GM19438 (cell line): ENCODE data around the gene DCDC1.
"Not testable (repeated sequence)": the region's sequence is repeated elsewhere in the genome, so short reads cannot be mapped to it uniquely, and the experiment has no call there.

Experiments used
- ATAC-seq: cut with Tn5 transposase; IDR thresholded peaks from one replicate; pipeline ENCODE4 v1.9.1; 2021; ENCODE audit warnings: low read depth; ENCODE audit not compliant: unreplicated experiment

The DCDC1 gene

GRCh38 chr11:31337806-31338205, 31.7 kb downstream of the DCDC1 start:
- no peak for ATAC-seq

- no peak for ATAC-seq
Observed at GRCh38 chr11:31328697-31329096, 40.8 kb downstream of the DCDC1 start.

- no peak for ATAC-seq
Observed at GRCh38 chr11:31327417-31327816, 42.1 kb downstream of the DCDC1 start.

DNA sequence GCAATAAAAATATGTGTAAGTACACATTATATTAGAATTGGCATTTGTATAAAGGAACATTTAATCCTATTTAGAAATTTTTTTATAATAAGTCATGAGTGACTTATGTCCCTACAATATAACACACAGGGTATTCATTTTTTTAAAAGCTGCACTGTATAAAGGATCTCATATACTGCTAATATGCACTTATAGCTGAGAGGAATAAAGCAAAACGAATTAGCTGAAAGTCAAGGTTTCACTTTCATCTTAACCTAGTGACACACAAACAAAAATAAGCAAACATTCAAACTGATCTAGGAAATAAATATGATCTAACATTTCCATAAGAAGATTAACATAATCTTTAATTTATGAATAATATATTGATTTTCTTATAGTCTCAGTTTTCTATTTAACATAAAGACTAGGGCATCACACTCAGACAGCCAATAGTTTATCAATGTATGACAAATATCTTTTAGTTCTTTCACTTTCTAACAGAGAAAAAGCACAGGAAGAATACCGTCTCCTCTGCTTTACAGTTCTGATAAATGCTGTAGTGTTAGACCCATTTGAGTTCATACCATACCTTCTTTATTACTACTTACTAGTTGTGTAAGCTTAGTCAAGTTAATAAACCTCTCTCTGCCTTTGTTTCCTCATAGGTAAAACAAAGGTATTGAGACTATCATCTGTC, 42.9 kb downstream of the DCDC1 start:
- no peak for ATAC-seq

DNA sequence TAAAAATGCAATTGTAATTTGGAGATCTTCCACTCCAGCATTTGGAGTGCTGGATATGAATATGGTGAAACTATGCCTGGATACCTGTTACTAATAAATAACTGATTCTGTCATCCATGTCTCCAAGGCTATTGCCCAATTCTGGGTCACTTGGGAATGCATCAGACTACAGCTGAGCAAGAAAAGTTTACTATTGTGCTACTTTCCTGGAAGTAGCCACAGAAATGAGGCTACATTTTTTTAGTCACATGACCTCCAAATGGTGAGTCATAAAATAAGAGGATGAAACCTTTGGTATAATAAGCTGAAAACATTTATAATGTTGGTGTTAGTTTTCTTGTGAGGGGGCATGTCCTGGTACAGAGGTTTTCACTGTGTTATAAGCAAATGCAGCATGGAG, 44.4 kb downstream of the DCDC1 start:
- no peak for ATAC-seq

- ATAC-seq = no peak
Observed at GRCh38 chr11:31323145-31323544, 46.4 kb downstream of the DCDC1 start.

GRCh38 chr11:31321494-31321893, 48.0 kb downstream of the DCDC1 start:
- not testable (repeated sequence) for ATAC-seq

DNA sequence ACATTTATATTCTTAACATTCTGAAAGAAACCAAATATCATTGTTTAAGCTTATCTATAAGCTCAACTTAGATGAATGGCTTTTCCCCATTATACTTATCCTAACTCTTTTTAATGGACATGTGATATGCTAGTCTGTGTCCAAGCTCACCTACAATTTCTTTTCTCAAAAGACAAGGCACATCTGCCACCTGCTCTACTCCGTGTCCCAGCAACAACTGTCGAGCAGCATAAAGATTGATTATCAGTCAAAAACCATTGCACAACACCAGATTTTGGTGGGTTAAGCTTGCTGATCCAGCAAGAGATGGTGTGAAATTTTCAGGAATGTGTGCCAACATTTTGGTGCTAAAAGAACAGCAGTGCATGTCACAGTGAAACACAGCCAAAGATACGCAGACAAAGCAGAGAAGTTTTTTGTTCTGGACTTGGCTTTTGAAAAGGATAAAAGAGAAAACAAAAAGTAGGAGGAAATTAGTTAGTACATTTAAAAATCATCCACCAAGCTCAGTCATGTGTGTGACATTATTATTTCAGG, 65.8 kb downstream of the DCDC1 start:
- no peak for ATAC-seq

- no peak for ATAC-seq
Observed at GRCh38 chr11:31301549-31302510, 67.7 kb downstream of the DCDC1 start.

DNA sequence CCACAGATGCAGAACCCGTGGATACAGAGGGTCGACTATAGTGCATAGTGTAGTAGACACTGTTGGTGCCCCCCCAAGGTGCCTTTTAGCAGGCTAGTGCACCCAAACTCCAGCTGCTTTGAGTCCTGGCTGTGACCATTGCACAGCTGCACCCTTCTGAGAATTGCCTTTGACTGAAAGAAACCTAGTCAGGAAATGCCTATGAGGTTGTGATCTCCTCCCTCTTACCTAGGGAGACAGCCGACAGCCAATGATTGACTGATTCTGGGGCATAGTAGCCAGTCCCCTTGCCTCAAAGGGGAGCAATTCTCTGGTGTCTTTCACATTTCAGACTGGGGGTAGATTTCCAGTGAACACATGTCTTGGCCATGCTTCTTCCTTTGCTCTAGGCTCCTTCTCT, 74.2 kb downstream of the DCDC1 start:
- ATAC-seq = no peak

GRCh38 chr11:31273527-31273926, 96.0 kb downstream of the DCDC1 start:
- ATAC-seq = not testable (repeated sequence)

DNA sequence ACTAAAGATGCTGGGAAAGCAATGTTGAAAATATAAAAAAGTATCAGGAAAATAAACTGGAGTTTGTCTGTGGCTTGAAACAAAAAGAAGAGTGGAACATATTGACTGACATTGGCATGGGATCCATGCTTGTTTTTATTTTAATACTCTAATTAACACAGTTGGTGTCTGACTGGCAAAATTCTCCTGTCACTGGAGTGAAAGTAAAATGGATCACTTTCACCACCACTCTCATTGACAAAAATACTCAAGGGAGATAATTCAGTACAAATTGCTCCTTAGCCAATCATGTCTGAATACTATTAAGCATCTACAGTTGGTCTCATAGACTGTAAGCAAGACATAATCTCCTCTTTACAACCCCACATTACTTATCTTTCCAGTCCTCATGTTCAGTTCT, 101.8 kb downstream of the DCDC1 start:
- no peak for ATAC-seq

DNA sequence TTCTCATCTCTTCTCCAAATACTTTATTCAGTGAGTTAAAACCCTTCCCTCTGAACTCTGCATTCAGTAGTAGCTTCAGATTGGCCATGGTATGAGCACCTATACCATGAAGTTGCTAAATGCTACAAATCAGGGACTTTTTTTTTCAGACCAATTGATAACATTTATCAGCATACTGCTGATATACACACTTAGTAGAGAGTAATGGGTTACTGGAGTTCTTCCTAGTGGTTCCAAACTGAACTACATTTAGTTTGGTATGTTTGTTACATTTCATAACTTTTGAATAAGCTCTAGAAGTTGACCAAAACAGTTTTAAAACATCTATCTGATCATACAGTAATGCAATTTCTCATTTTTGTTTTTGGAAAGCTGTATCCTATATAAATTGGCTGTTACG, 104.7 kb downstream of the DCDC1 start:
- ATAC-seq = no peak

- ATAC-seq = no peak
Observed at GRCh38 chr11:31262761-31263160, 106.8 kb downstream of the DCDC1 start.

DNA sequence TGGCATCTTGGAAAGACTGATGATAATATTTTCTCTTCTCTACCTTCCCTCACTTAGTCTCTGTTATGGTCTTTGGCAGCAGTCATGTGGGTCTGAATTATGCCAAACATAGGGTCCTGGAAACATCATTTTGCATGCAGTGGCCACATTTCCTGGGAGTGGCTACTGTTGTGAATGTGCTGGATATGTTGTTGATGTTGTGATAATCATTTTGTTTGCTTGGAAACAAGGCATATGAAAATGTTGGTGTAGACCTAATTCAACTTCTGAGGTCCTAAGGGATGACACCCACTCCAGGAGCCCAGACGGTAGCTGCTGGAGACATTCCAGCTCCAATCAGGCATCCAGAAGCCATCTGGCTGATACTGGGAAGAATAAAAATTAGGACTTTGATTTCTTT, 109.7 kb downstream of the DCDC1 start:
- no peak for ATAC-seq

DNA sequence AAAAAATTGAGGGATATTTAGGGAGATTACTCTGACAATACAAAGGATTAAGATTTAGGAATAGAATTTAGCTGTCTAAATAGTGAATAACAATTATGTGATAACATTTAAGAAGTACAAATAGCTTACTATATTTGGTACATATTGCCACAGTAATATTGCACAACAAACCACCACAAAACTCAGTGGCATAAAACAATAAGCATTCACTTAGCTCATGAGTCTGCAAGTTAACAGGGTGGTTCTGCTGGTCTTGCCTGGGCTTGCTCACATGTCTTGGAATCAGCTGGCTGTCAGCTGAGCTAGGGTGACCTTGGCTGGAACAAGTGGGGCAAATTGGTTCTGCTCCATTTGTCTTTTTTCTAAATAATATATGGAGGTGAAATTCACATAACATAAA, 115.1 kb downstream of the DCDC1 start:
- no peak for ATAC-seq

DNA sequence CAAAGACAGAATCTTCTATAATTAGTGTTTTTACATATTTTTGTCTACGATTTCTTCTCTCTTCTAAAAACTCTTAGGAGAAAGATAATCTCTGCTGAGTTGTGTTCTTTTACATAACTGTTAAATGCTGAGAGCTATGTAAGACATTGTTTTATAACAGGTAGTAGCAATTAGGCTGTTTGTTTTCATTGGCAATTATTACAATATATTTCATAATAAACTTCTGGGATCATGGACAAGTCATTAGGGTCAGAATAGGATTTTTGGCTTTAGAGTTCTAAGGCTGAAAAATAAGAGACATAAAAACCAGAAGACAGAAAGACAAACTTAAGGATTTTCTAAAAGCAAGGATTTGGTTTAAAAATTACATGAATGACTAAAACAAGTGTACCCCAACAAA, 120.8 kb downstream of the DCDC1 start:
- no peak for ATAC-seq

DNA sequence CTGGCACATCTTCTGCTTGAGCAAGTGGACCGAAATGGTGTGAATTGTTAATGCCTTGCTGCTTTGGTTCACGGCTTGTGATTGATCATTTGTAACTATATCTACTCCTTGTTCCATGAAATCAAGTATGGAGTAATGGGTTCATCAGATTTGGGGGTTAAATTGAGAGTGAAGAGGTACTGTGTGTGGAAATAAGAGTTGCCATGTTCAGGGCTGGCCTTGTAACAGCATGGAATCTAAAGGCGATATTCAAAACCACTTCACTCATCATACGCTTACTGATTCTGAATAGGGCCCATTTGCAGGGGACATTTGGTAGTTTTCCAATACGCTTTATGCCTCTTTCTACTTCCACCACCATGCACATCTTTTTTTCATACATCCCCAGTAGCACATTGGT, 122.2 kb downstream of the DCDC1 start:
- no peak for ATAC-seq

DNA sequence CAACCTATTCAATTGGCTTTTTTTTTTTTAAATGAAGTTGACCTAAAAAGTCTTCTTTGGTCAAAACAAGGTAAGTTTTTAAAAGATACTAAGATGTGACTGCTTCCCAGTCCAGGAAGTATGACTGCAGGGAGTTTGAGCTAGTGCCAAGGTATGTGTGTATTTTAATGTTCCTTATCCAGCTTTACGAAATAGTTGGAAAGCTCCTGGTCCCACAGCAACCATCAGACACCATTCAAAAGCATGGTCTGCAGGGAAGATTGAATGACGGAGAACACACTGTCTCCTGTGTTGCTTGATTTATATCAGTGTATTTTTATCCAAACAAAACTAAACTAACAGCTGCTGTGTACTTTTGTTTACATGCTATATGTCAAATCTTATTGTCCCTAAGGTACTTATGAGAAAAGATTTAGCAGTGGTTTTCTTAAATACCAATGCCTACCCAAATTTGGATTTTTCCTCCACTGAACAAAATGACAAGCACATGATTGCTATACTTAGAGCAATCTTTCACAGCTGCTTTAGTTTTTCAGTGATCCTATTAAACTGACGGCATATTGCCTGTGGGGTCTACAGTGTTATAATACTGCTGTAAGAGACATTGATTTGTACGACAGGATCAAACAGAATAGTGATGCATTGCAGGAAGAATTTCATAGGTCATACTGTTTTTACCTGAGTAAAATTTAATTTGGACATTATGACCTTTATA, 122.9 kb downstream of the DCDC1 start:
- ATAC-seq = no peak

DNA sequence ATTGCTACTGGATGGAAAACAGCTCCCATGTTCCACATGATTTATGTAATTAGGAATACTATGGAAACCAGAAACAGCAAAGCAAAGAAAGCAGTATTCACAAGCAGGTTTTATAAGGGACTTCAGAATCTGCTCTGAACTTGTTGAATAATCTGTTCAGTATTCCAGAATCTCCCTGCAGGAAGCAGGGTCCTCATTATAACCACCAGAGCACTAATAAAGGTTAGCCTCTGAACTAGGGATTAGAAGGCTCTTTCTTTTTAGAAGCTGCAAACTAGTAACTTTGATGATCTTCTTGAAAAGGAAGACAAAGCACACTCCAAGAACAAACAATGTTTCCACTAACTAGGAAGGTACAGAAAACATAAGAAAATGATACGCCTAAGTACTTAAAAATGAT, 125.8 kb downstream of the DCDC1 start:
- ATAC-seq = no peak

GRCh38 chr11:31240340-31240904, 129.1 kb downstream of the DCDC1 start:
- ATAC-seq = no peak
